Neural cell (in vitro differentiated cells): ENCODE data around the gene KIF12. TPM values are rescaled to one million over a fixed set of nuclear protein-coding genes. Genes with fewer than 3 reads are reported as not detected.

Experiments
- H2AFZ ChIP-seq: fragments of 200-600, 300-800 bp; sonication (generic), shearing (Covaris generic); 2 replicates; pipeline ENCODE4 v1.6.0; 2014; ENCODE audit warnings: low read depth, mild to moderate bottlenecking, antibody characterized with exemption, low read length, moderate library complexity
- H3F3A ChIP-seq: fragments of 200-600 bp; shearing (Covaris generic); 2 replicates; pipeline ENCODE4 v1.6.1; 2016; ENCODE audit warnings: mild to moderate bottlenecking, moderate library complexity, mixed read lengths, antibody characterized with exemption, low read length; ENCODE audit not compliant: insufficient read depth, poor library complexity, severe bottlenecking
- H3K27ac ChIP-seq: fragments of 200-600, 300-800 bp; sonication (generic), shearing (Covaris generic); 2 replicates; pipeline ENCODE4 v1.5.1; 2014; ENCODE audit warnings: mild to moderate bottlenecking, low read length, moderate library complexity
- H3K27me3 ChIP-seq: fragments of 300-800, 200-600 bp; sonication (generic), shearing (Covaris generic); 2 replicates; pipeline ENCODE4 v1.6.0; 2014; ENCODE audit warnings: mild to moderate bottlenecking, low read depth, low read length, moderate library complexity; ENCODE audit not compliant: insufficient read depth
- H3K36me3 ChIP-seq: fragments of 300-800, 200-600 bp; sonication (generic), shearing (Covaris generic); 2 replicates; pipeline ENCODE4 v1.5.1; 2014; ENCODE audit warnings: mild to moderate bottlenecking, antibody characterized with exemption, low read length, moderate library complexity; ENCODE audit not compliant: insufficient read depth
- H3K4me2 ChIP-seq: fragments of 300-800, 200-600 bp; sonication (generic), shearing (Covaris generic); 2 replicates; pipeline ENCODE4 v1.6.0; 2014; ENCODE audit warnings: mild to moderate bottlenecking, low read length
- H3K4me3 ChIP-seq: fragments of 300-800, 200-600 bp; sonication (generic), shearing (Covaris generic); 2 replicates; pipeline ENCODE4 v1.5.1; 2014; ENCODE audit warnings: mild to moderate bottlenecking, low read length, moderate library complexity
- H3K79me2 ChIP-seq: fragments of 200-600 bp; shearing (Covaris generic); replicated peaks from 2 replicates; pipeline ENCODE4 v1.6.0; 2014; ENCODE audit warnings: mild to moderate bottlenecking, low read length, moderate library complexity; ENCODE audit not compliant: insufficient read depth
- H3K9ac ChIP-seq: fragments of 300-800, 200-600 bp; sonication (generic), shearing (Covaris generic); 2 replicates; pipeline ENCODE4 v1.6.1; 2016; ENCODE audit warnings: mild to moderate bottlenecking, low read length, mixed read lengths
- H3K9me2 ChIP-seq: fragments of 200-600 bp; shearing (Covaris generic); 2 replicates; pipeline ENCODE4 v1.6.1; 2016; ENCODE audit warnings: mild to moderate bottlenecking, low read length, mixed read lengths; ENCODE audit not compliant: insufficient read depth
- H3K9me3 ChIP-seq: fragments of 200-600, 300-800 bp; sonication (generic), shearing (Covaris generic); 2 replicates; pipeline ENCODE4 v1.6.1; 2016; ENCODE audit warnings: mild to moderate bottlenecking, mixed run types, low read length, moderate library complexity, mixed read lengths
- H4K20me1 ChIP-seq: fragments of 200-600 bp; shearing (Covaris generic); 2 replicates; pipeline ENCODE4 v1.6.1; 2016; ENCODE audit warnings: mild to moderate bottlenecking, mixed run types; ENCODE audit not compliant: insufficient read depth
- CTCF ChIP-seq: fragments of 450-650 bp; IDR thresholded peaks from 2 replicates; pipeline ENCODE4 v1.5.1; 2014; ENCODE audit warnings: antibody characterized with exemption, mild to moderate bottlenecking, moderate library complexity; ENCODE audit not compliant: poor library complexity, severe bottlenecking
- EP300 ChIP-seq: fragments of 450-650 bp; conservative IDR thresholded peaks from 2 replicates; pipeline ENCODE4 v1.6.1; 2014; ENCODE audit warnings: antibody characterized with exemption, mild to moderate bottlenecking, moderate library complexity; ENCODE audit not compliant: poor library complexity, severe bottlenecking
- EZH2 ChIP-seq: fragments of 200-600, 300-800 bp; shearing (Covaris generic), sonication (generic); IDR thresholded peaks from 2 replicates; pipeline ENCODE4 v1.6.1; 2014; ENCODE audit warnings: antibody characterized with exemption, low read length, borderline replicate concordance, mild to moderate bottlenecking; ENCODE audit not compliant: insufficient read depth, poor library complexity, severe bottlenecking
- MXI1 ChIP-seq: fragments of 450-650 bp; conservative IDR thresholded peaks from 2 replicates; pipeline ENCODE4 v1.6.1; 2014; ENCODE audit warnings: antibody characterized with exemption, mild to moderate bottlenecking; ENCODE audit not compliant: poor library complexity, severe bottlenecking
- POLR2AphosphoS5 ChIP-seq: IDR thresholded peaks from 2 replicates; pipeline ENCODE4 v1.6.1; 2012
- RAD21 ChIP-seq: fragments of 450-650 bp; conservative IDR thresholded peaks from 2 replicates; pipeline ENCODE4 v1.6.1; 2014; ENCODE audit warnings: antibody characterized with exemption, mild to moderate bottlenecking, moderate library complexity
- REST ChIP-seq: IDR thresholded peaks from 2 replicates; pipeline ENCODE4 v1.6.1; 2012; ENCODE audit warnings: borderline replicate concordance
- SMC3 ChIP-seq: fragments of 450-650 bp; conservative IDR thresholded peaks from 2 replicates; pipeline ENCODE4 v1.6.1; 2014; ENCODE audit warnings: antibody characterized with exemption, mild to moderate bottlenecking, moderate library complexity; ENCODE audit not compliant: poor library complexity
- TAF1 ChIP-seq: IDR thresholded peaks from 2 replicates; pipeline ENCODE4 v1.6.1; 2012; ENCODE audit warnings: low read depth
- polyA plus RNA-seq: library from polyadenylated mRNA; depleted of rRNA; stranded (reverse); fragments of >200 nt; gene quantifications from 2 replicates; pipeline ENCODE4 v1.2.3, GENCODE V29; 2014

Gene KIF12
- polyA plus RNA-seq, 1 donor from 2014 or later = not detected

GRCh38 chr9:114092336-114092735, 6.8 kb downstream of the KIF12 start:
- Histone ChIP-seq H4K20me1 (no peaks in the 10 kb centered on the region), H3K4me2 (no peak overlapping the region), H3K9me2 (no peaks in the 10 kb centered on the region), H3K27me3 (peaks cover 8% of the 10 kb centered on the region), H3K27ac (no peak overlapping the region), H3K36me3 (no peaks in the 10 kb centered on the region), H3K9me3 (no peaks in the 10 kb centered on the region), H3K79me2 (no peaks in the 10 kb centered on the region), H3F3A (no peaks in the 10 kb centered on the region), H3K9ac (no peak overlapping the region), H2AFZ (no peak overlapping the region), H3K4me3 (no peak overlapping the region)
- no peak for TF ChIP-seq SMC3
- no peak for TF ChIP-seq POLR2AphosphoS5
- no peak for TF ChIP-seq CTCF
- TF ChIP-seq REST = no peak
- TF ChIP-seq TAF1 = no peak
- TF ChIP-seq MXI1 = no peak

- no peaks in the 10 kb centered on the region for H3K9me3 ChIP-seq
- no peaks in the 10 kb centered on the region for H3K79me2 ChIP-seq
- H3K9me2 ChIP-seq = no peaks in the 10 kb centered on the region
- H4K20me1 ChIP-seq = no peaks in the 10 kb centered on the region
- H3F3A ChIP-seq = no peaks in the 10 kb centered on the region
- TF ChIP-seq REST (no peak), RAD21 (no peak), TAF1 (no peak), POLR2AphosphoS5 (no peak), EP300 (no peak), MXI1 (no peak), EZH2 (no peak), SMC3 (no peak), CTCF (no peak)
- H2AFZ ChIP-seq = no peak overlapping the region
- no peak overlapping the region for H3K4me3 ChIP-seq
- no peaks in the 10 kb centered on the region for H3K36me3 ChIP-seq
- H3K4me2 ChIP-seq = no peak overlapping the region
- H3K9ac ChIP-seq = no peak overlapping the region
- H3K27me3 ChIP-seq = peaks cover 1% of the 10 kb centered on the region
- no peak overlapping the region for H3K27ac ChIP-seq
These were observed 7.4 kb downstream of the KIF12 start for GRCh38 chr9:114091711-114092110.
